ENCODE results near the gene CCR2. TPM values are rescaled to one million over a fixed set of nuclear protein-coding genes. Genes with fewer than 3 reads are reported as not detected.
"Not testable (repeated sequence)": the region's sequence is repeated elsewhere in the genome, so short reads cannot be mapped to it uniquely, and the experiment has no call there.

Gene CCR2
- total RNA-seq, 4 donors from 2014 or later: 0.26 to 1.2 (median 0.76) TPM

DNA sequence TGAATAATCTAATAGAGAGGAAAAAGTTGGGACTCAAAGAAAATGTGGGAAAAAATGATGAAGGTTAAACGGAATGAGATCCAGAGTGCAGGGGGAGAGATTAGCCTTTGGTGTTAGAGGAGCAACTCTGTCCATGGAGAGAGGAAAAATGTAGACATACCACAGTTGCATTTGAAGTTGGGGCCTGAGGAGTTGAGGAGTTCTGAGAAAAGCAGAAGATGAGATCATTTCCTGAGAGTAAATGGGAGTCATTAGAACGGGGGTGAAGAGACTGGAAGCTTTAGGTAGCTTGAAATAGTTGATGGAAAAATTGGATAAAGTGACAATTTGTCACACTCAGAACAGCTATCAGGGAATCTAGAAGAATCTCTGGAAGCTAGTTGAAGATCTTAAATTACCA, 45.6 kb downstream of the CCR2 start:
- Histone ChIP-seq H3K4me1 (no peaks in the 10 kb centered on the region), H3K9me3 (no peaks in the 10 kb centered on the region), H3K36me3 (no peaks in the 10 kb centered on the region), H3K27me3 (no peaks in the 10 kb centered on the region), H3K4me3 (no peak overlapping the region), H3K27ac (no peak overlapping the region)
- DNase-seq (ENCODE audit: low spot score in 2 of 2): no peak
- TF ChIP-seq, protein P1, sequence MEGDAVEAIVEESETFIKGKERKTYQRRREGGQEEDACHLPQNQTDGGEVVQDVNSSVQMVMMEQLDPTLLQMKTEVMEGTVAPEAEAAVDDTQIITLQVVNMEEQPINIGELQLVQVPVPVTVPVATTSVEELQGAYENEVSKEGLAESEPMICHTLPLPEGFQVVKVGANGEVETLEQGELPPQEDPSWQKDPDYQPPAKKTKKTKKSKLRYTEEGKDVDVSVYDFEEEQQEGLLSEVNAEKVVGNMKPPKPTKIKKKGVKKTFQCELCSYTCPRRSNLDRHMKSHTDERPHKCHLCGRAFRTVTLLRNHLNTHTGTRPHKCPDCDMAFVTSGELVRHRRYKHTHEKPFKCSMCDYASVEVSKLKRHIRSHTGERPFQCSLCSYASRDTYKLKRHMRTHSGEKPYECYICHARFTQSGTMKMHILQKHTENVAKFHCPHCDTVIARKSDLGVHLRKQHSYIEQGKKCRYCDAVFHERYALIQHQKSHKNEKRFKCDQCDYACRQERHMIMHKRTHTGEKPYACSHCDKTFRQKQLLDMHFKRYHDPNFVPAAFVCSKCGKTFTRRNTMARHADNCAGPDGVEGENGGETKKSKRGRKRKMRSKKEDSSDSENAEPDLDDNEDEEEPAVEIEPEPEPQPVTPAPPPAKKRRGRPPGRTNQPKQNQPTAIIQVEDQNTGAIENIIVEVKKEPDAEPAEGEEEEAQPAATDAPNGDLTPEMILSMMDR (IDR thresholded peaks at IDR 0.05): no peak
- TF ChIP-seq POLR2AphosphoS5 (IDR thresholded peaks at IDR 0.05): no peak
- no peak for TF ChIP-seq POLR2A (IDR thresholded peaks at IDR 0.05)
- TF ChIP-seq EP300 (IDR thresholded peaks at IDR 0.05): no peak
- 72% methylated on average over 2 of the region's 2 CpGs for WGBS

DNA sequence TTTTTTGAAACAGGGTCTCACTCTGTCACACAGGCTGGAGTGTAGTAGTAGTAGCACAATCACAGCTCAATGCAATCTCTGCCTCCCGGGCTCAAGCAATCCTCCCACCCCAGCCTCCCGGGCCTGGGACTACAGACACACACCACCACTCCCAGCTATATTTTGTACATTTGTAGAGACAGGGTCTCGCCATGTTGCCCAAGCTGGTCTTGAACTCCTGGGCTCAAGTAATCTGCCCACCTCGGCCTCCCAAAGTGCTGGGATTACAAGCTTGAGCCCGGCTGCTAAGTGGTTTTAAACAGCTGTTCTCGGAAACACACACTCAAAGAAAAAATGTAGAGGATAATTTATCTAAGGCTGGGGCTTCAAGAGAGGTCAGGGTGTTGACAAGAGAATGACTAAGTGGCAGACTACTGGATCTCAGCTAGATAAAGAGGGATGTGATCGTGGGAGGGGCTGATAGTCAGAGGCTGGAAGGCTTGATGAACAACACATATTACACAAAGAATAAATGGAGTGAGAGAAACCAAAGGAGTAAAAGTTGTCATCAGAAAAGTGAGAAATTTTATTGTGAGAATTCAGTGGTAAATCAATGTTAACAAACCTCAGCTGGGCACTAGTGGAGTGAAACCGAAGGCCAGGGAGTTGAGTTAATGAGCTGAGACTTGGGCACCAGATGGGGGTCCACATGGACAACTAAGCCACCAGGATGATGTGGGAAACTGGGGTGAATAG, 46.3 kb downstream of the CCR2 start:
- Histone ChIP-seq H3K4me1 (peaks cover 1% of the 10 kb centered on the region), H3K36me3 (no peaks in the 10 kb centered on the region), H3K9me3 (no peaks in the 10 kb centered on the region), H3K27me3 (no peaks in the 10 kb centered on the region), H3K4me3 (no peak overlapping the region), H3K27ac (no peak overlapping the region)
- no peak for DNase-seq (ENCODE audit: low spot score in 2 of 2)
- TF ChIP-seq POLR2A (IDR thresholded peaks at IDR 0.05) (no peak), EP300 (IDR thresholded peaks at IDR 0.05) (no peak)
- WGBS: 77% methylated on average over 8 of the region's 8 CpGs

GRCh38 chr3:46400846-46401245, 46.9 kb downstream of the CCR2 start:
- TF ChIP-seq EP300 (IDR thresholded peaks at IDR 0.05) (no peak), POLR2AphosphoS5 (IDR thresholded peaks at IDR 0.05) (no peak), POLR2A (IDR thresholded peaks at IDR 0.05) (no peak)
- TF ChIP-seq, protein P1 (IDR thresholded peaks at IDR 0.05): no peak
- Histone ChIP-seq H3K36me3 (no peaks in the 10 kb centered on the region), H3K9me3 (no peaks in the 10 kb centered on the region), H3K27ac (no peak overlapping the region), H3K4me1 (peaks cover 8% of the 10 kb centered on the region), H3K27me3 (no peaks in the 10 kb centered on the region), H3K4me3 (no peak overlapping the region)
- WGBS: 80% methylated on average over 5 of the region's 5 CpGs
- no peak for DNase-seq (ENCODE audit: low spot score in 2 of 2)

DNA sequence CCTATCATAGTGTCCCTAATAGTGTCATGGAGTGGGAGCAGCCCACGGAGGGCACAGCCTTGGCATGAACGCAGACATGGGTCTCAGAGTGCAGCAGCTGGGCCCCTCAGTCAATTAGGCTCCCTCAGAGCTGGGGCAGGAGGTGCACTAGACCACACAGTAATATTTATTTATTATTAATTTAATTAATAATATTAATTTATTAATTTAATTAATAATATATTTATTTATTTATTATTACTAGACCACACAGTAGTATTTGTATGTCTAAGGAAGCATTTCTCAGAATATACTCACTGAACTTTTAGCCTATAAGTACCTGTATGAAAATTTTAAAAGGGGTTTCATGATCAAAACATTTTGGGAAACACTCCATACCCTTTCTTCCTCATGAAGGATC, 47.7 kb downstream of the CCR2 start:
- TF ChIP-seq EP300 (IDR thresholded peaks at IDR 0.05) (no peak), POLR2A (IDR thresholded peaks at IDR 0.05) (no peak), POLR2AphosphoS5 (IDR thresholded peaks at IDR 0.05) (no peak)
- TF ChIP-seq, protein P1 (IDR thresholded peaks at IDR 0.05): no peak
- no peaks in the 10 kb centered on the region for H3K9me3 ChIP-seq
- H3K4me1 ChIP-seq: peaks cover 9% of the 10 kb centered on the region

GRCh38 chr3:46402902-46403301, 49.0 kb downstream of the CCR2 start:
- H3K9me3 ChIP-seq; DNase-seq (ENCODE audit: low spot score in 2 of 2); H3K36me3 ChIP-seq; H3K27ac ChIP-seq; H3K4me3 ChIP-seq; H3K27me3 ChIP-seq: not testable (repeated sequence)
- WGBS: 92% methylated on average over 4 of the region's 4 CpGs
- H3K4me1 ChIP-seq: peaks cover 12% of the 10 kb centered on the region

More for the DNA sequence above, 47.7 kb downstream of the CCR2 start:
- Histone ChIP-seq H3K4me3 (no peak overlapping the region), H3K27ac (no peak overlapping the region), H3K27me3 (no peaks in the 10 kb centered on the region), H3K36me3 (no peaks in the 10 kb centered on the region)
- 91% methylated on average over 2 of the region's 2 CpGs for WGBS
- DNase-seq (ENCODE audit: low spot score in 2 of 2): no peak

GRCh38 chr3:46405301-46406019, 51.5 kb downstream of the CCR2 start:
- TF ChIP-seq, protein P1 (IDR thresholded peaks at IDR 0.05): no peak
- no peak for DNase-seq (ENCODE audit: low spot score in 2 of 2)
- H3K27me3 ChIP-seq: no peaks in the 10 kb centered on the region
- 53% methylated on average over 11 of the region's 11 CpGs for WGBS
- no peaks in the 10 kb centered on the region for H3K9me3 ChIP-seq
- H3K4me3 ChIP-seq: no peak overlapping the region
- peaks cover 13% of the 10 kb centered on the region for H3K4me1 ChIP-seq
- H3K36me3 ChIP-seq: no peaks in the 10 kb centered on the region
- peak overlapping the region; percentile 76 for H3K27ac ChIP-seq

All from suprapubic skin (tissue), 4 donors.